Transverse colon (tissue), 4 donors: ENCODE results near the gene GALNT18. TPM values are rescaled to one million over a fixed set of nuclear protein-coding genes. Genes with fewer than 3 reads are reported as not detected.

ENCODE experiments used
- DNase-seq: peaks from one replicate; pipeline ENCODE4 v3.0.0-alpha.2; 2019
- H3K27ac ChIP-seq, 4 donors: fragments of 200-600 bp; sonication (generic); 2 replicates each; pipeline ENCODE4 v1.5.1; 2016 to 2018; ENCODE audit warnings: inconsistent platforms in 4 of 4
- H3K27me3 ChIP-seq: fragments of 200-600 bp; sonication (generic); 2 replicates; pipeline ENCODE4 v1.5.1; 2017; ENCODE audit warnings: inconsistent platforms
- H3K36me3 ChIP-seq, 4 donors: fragments of 200-600 bp; sonication (generic); 2 replicates each; pipeline ENCODE4 v1.5.1; 2017 to 2019; ENCODE audit warnings: inconsistent platforms in 4 of 4
- H3K4me1 ChIP-seq, 4 donors: fragments of 200-600 bp; sonication (generic); 2 replicates each; pipeline ENCODE4 v1.5.1; 2017 to 2020; ENCODE audit warnings: inconsistent platforms in 4 of 4
- H3K4me3 ChIP-seq, 4 donors: fragments of 200-600 bp; sonication (generic); 1 replicate in 1 of 4; 2 replicates in 3 of 4; pipeline versions ENCODE4 v1.5.1 to v1.6.1; 2017 to 2019; ENCODE audit warnings: inconsistent platforms in 4 of 4
- H3K9me3 ChIP-seq, 2 donors: fragments of 200-600 bp; sonication (generic); 2 replicates each; pipeline ENCODE4 v1.5.1; 2017 to 2019; ENCODE audit warnings: inconsistent platforms in 2 of 2
- EP300 ChIP-seq: sonication (generic); formaldehyde crosslinking; IDR thresholded peaks from one replicate; pipeline ENCODE4 v1.6.1; 2017; ENCODE audit warnings: antibody characterized with exemption, low read depth
- POLR2A ChIP-seq: fragments of 450-650 bp; IDR thresholded peaks from one replicate; pipeline ENCODE4 v1.6.1; 2016; ENCODE audit warnings: antibody characterized with exemption, mild to moderate bottlenecking, moderate library complexity
- POLR2AphosphoS5 ChIP-seq, 3 donors: sonication (generic); formaldehyde crosslinking; IDR thresholded peaks; one replicate each; pipeline ENCODE4 v1.6.1; 2016; ENCODE audit warnings: antibody characterized with exemption in 3 of 3
- WGBS, 2 donors: methylation state at CpG; one replicate each; pipeline ENCODE4 v1.1.5; 2018; ENCODE audit warnings: low coverage in 1 of 2; 5-methylcytosine and 5-hydroxymethylcytosine counted together
- in situ Hi-C, 4 donors: fragments of 200-750 bp; cut with MboI; loops; one replicate each; pipeline versions ENCODE4 v1.15.0 to v1.15.1; 2017; ENCODE audit warnings: low sequenced_read_pairs in 3 of 4, low pct_ligation_motif_present in 1 of 4, low pct_unique_long_range_greater_than_20kb in 1 of 4
- intact Hi-C: fragments of 100-400 bp; cut with DNase I; formaldehyde crosslinking; loops from one replicate; pipeline ENCODE4 v1.15.1; 2023; ENCODE audit warnings: low total_unique reads
- total RNA-seq, 4 donors: library from RNA; depleted of rRNA; stranded (reverse); fragments of >200 nt; gene quantifications; one replicate each; pipeline ENCODE4 v1.1.0, GENCODE V29; 2016
- TF ChIP-seq, protein P1 (sequence below), 5 experiments: fragments of 200-600 bp in 3 of 5; fragments of 450-650 bp in 2 of 5; sonication (generic) in 3 of 5; IDR thresholded peaks; 1 replicate in 2 of 5; 2 replicates in 3 of 5; pipeline ENCODE4 v1.5.1; 2016 to 2017; ENCODE audit warnings: antibody characterized with exemption in 5 of 5, inconsistent platforms in 3 of 5, mild to moderate bottlenecking in 2 of 5, moderate library complexity in 1 of 5

GALNT18 gene
- total RNA-seq, 4 donors from 2014 or later: 5.6 to 22.1 (median 8.4) TPM

DNA sequence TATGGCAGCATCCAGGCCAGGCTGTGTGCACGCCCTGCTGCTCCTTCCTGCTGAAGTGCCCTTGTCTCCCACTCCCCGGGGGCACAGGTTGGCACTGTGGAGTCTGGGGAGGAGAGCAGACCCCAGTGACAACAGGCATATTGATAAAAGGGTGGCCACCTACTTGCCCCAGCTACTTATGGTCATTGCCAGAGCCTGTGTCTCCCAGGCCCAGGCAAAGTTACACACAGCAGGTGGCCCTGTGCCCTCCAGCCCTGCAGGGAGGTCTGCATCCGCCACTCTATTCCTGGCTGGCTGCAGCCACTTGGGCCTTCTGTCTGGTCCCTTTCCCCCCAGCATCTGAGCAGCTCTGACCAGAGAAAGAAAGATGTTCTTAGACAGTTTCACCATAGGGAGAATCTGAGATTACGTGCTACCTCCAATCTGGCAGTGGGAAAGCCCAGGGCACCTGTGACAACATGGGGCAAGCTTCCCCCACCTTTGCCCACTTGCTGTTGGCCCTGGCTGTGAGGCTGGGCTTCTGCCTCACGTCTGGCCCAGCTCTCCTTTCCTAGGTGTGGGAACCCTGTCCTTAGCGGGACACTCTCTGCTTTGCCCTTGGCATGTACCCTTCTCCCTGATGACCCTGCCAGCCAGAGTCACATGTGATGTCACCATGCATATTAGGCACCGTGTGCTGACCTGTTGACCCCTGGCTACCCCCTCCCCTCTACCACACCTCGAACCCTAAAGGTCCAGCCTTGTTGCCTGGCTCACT is 243.4 kb downstream of the GALNT18 start:
- no peaks in the 10 kb centered on the region for H3K4me1 ChIP-seq
- in situ Hi-C loops: no loop called here
- H3K36me3 ChIP-seq: no peaks in the 10 kb centered on the region
- no peak for TF ChIP-seq POLR2A
- TF ChIP-seq POLR2AphosphoS5 (IDR thresholded peaks at IDR 0.05): no peak
- TF ChIP-seq, protein P1, sequence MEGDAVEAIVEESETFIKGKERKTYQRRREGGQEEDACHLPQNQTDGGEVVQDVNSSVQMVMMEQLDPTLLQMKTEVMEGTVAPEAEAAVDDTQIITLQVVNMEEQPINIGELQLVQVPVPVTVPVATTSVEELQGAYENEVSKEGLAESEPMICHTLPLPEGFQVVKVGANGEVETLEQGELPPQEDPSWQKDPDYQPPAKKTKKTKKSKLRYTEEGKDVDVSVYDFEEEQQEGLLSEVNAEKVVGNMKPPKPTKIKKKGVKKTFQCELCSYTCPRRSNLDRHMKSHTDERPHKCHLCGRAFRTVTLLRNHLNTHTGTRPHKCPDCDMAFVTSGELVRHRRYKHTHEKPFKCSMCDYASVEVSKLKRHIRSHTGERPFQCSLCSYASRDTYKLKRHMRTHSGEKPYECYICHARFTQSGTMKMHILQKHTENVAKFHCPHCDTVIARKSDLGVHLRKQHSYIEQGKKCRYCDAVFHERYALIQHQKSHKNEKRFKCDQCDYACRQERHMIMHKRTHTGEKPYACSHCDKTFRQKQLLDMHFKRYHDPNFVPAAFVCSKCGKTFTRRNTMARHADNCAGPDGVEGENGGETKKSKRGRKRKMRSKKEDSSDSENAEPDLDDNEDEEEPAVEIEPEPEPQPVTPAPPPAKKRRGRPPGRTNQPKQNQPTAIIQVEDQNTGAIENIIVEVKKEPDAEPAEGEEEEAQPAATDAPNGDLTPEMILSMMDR (IDR thresholded peaks at IDR 0.05): no peak
- TF ChIP-seq EP300: no peak
- H3K27ac ChIP-seq: no peak overlapping the region
- no peak for DNase-seq
- H3K4me3 ChIP-seq: no peak overlapping the region
- no peaks in the 10 kb centered on the region for H3K27me3 ChIP-seq
- no peaks in the 10 kb centered on the region for H3K9me3 ChIP-seq
- intact Hi-C loops: no loop called here
- 30 to 87% methylated on average over 2 to 8 of the region's 8 CpGs for WGBS, 2 donors

DNA sequence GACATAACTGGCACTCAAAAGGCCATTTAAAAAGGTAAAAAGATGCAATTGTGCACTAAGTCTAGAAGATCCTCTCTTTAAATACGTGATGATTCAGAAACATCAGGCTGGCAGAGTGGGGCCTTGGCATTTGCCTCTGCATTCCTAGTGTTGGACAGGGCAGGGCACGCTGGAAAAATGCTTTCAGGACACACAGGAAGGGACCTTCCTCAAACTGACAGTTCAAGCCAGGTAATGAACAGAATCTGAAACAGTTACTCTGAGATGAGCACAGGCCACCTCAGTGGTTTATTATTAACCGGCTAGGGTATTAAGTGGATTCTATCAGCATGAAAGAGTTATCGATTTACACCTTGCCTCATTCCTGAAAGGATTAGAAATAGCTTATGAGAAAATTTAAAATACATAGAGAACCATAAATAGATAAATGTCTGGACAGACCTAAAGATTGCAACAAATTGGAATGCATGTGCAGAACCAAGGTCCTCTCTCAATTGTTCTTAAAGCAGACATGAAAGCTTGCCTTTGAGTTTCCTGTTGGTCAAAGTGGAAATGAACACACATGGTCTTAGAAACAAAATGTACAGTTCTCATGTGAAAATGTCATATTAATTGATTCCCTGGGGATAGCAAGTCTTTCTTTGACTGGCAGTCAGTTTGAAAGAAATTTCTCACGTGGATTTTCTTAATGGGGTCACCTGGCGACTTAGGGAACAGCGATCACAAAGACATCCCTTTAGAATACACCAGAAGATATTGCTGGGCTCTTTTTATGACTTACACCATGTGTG is 247.3 kb downstream of the GALNT18 start:
- WGBS, 2 donors: 87 to 90% methylated on average over 7 of the region's 7 CpGs
- no peak overlapping the region for H3K27ac ChIP-seq
- no peaks in the 10 kb centered on the region for H3K9me3 ChIP-seq
- H3K27me3 ChIP-seq: no peaks in the 10 kb centered on the region
- H3K4me1 ChIP-seq: no peaks in the 10 kb centered on the region
- DNase-seq: no peak
- in situ Hi-C loops (no loop called here), intact Hi-C loops (no loop called here)
- TF ChIP-seq EP300: no peak
- no peaks in the 10 kb centered on the region for H3K36me3 ChIP-seq
- H3K4me3 ChIP-seq: no peak overlapping the region

DNA sequence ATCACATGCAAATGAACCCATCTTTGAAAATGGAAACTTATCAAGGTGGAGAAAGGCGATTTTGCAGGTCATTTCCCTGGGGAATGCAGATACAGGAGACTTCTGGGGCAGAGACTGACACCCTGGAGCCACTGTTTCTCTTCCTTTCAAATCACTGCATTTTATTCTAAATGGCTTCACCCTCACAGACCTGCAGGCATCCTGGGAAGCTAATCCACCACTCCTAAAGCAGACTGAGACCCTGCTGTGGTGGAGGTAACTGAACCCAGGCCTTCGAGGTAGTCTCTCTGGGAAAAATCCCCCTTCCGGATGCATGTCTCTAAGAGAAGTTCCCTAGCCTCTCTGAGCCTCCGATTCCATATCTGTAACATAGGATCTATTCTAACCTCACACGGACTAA is 247.9 kb downstream of the GALNT18 start:
- WGBS, 2 donors: 86 to 100% methylated on average over 2 to 5 of the region's 5 CpGs
- intact Hi-C loops: no loop called here
- TF ChIP-seq, protein P1 (IDR thresholded peaks at IDR 0.05): no peak
- TF ChIP-seq POLR2AphosphoS5 (IDR thresholded peaks at IDR 0.05) (no peak), EP300 (no peak), POLR2A (no peak)
- H3K4me3 ChIP-seq: no peak overlapping the region
- in situ Hi-C loops: no loop called here
- H3K27ac ChIP-seq: no peak overlapping the region
- no peak for DNase-seq
- no peaks in the 10 kb centered on the region for H3K36me3 ChIP-seq
- no peaks in the 10 kb centered on the region for H3K27me3 ChIP-seq
- H3K9me3 ChIP-seq: no peaks in the 10 kb centered on the region
- H3K4me1 ChIP-seq: no peaks in the 10 kb centered on the region

DNA sequence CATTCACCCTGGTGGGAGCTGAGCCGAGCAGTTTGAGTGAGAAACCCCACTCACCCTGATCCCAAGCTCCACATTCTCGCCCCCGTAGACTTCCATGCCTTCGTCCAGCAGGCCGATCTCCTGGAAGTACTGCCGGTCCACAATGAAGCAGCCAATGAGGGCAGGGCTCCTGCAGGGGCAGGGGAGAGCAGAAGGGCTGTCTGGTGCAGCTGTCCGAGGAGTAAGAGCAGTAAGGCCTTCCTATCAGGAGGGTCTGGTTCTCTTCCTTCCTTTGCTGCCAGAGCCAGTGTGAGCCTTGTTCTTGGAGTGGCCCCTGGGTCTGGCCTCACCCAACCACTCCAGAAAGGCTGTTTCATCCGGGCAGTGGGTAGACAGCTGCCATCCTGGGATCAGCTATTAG is 249.3 kb downstream of the GALNT18 start:
- in situ Hi-C loops (no loop called here), intact Hi-C loops (no loop called here)
- no peak for DNase-seq
- Histone ChIP-seq H3K4me3 (no peak overlapping the region), H3K4me1 (no peaks in the 10 kb centered on the region), H3K9me3 (no peaks in the 10 kb centered on the region), H3K36me3 (no peaks in the 10 kb centered on the region), H3K27me3 (no peaks in the 10 kb centered on the region), H3K27ac (no peak overlapping the region)
- no peak for TF ChIP-seq POLR2A
- TF ChIP-seq, protein P1 (IDR thresholded peaks at IDR 0.05): no peak
- no peak for TF ChIP-seq POLR2AphosphoS5 (IDR thresholded peaks at IDR 0.05)
- TF ChIP-seq EP300: no peak
- 87% methylated on average over 8 of the region's 8 CpGs; no CpG with 5 or more reads in 1 of the 2 donors for WGBS, 2 donors
